PC-3 (cell line): ENCODE measurements around the gene ATAD3A.
"Not testable (repeated sequence)": the region's sequence is repeated elsewhere in the genome, so short reads cannot be mapped to it uniquely, and the experiment has no call there.

Source experiments
- EZH2 ChIP-seq: fragments of 300-600 bp; sonication (generic); IDR thresholded peaks from one replicate; pipeline ENCODE4 v1.6.1; 2017; ENCODE audit warnings: antibody characterized with exemption, mild to moderate bottlenecking, low read length; ENCODE audit not compliant: unreplicated experiment
- EZH2phosphoT487 ChIP-seq: fragments of 300-600 bp; sonication (generic); IDR thresholded peaks from 2 replicates; pipeline ENCODE4 v1.6.1; 2018; ENCODE audit warnings: mild to moderate bottlenecking, antibody characterized with exemption, low read length, borderline replicate concordance
- TF ChIP-seq, protein P1 (sequence below): fragments of 300-600 bp; sonication (generic); conservative IDR thresholded peaks from 2 replicates; pipeline ENCODE4 v1.5.1; 2017; ENCODE audit warnings: antibody characterized with exemption, low read depth, mild to moderate bottlenecking, low read length

DNA sequence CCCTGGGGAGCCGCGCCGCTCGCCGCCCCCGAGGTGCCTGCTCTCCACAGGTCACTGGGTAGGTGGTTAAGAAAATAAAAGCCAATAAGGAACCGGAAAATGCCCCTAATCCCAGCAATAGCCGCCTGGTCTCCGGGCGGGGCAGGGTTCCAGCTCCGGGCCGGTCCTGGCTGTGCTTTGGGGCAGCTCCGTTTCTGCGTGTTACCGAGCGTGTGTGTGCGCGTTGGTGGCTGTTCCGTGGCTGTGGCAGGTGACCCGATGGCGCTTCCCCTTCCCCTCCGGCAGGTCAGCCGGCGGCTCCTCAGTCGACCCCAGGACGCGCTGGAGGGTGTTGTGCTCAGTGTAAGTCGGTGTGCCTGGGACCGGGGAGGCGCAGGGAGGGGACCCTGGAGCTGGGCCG is 11.3 kb downstream of the ATAD3A start:
- TF ChIP-seq EZH2, EZH2phosphoT487: not testable (repeated sequence)
- TF ChIP-seq, protein P1, sequence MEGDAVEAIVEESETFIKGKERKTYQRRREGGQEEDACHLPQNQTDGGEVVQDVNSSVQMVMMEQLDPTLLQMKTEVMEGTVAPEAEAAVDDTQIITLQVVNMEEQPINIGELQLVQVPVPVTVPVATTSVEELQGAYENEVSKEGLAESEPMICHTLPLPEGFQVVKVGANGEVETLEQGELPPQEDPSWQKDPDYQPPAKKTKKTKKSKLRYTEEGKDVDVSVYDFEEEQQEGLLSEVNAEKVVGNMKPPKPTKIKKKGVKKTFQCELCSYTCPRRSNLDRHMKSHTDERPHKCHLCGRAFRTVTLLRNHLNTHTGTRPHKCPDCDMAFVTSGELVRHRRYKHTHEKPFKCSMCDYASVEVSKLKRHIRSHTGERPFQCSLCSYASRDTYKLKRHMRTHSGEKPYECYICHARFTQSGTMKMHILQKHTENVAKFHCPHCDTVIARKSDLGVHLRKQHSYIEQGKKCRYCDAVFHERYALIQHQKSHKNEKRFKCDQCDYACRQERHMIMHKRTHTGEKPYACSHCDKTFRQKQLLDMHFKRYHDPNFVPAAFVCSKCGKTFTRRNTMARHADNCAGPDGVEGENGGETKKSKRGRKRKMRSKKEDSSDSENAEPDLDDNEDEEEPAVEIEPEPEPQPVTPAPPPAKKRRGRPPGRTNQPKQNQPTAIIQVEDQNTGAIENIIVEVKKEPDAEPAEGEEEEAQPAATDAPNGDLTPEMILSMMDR = not testable (repeated sequence)
